ELF-1 (cell line): Measurements from ENCODE around the gene COIL.

Experiments
- DNase-seq: peaks from one replicate; pipeline ENCODE4 v3.0.0-alpha.2; 2016; ENCODE audit warnings: low read depth, low spot score

COIL gene

DNA sequence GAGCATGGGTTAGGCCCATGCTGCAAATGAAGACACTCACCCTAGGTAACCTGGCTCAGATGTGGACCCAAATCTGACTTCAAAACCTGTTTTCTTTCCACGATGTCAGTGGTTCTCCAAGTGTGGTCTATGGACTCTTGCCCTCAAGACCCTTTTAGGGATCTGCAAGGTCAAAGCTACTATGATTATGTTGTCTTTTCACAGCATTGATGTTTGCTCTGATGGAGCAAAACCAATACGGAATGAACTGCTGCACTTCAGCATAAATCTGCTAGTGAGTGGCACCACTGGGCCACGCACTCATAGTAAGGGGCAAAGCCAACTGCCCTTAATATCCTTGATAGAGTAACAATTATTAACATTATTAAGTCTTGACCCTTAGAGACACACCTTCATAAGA lies 25.4 kb downstream of the COIL start:
- no peak for DNase-seq

GRCh38 chr17:56934280-56934679 lies 26.6 kb downstream of the COIL start:
- no peak for DNase-seq

DNA sequence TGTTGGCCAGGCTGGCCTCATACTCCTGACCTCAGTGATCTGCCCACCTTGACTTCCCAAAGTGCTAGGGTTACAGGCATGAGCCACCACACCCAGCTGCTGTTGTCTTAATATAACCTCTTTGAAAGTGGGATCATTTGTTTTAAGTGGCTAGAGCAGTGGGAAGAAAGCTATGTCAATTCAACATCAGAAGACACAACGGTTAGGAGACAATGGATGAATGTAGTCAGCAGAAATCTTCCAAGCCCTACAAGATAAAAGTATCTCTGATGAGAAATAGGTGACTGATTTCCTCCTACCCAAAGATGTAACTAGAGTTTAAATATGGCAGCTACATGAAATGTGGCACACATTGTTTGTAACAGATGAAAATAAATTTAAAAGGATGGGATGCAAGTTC lies 27.0 kb downstream of the COIL start:
- no peak for DNase-seq

GRCh38 chr17:56933151-56933745 lies 27.6 kb downstream of the COIL start:
- DNase-seq = no peak

GRCh38 chr17:56930739-56931337 lies 30.0 kb downstream of the COIL start:
- no peak for DNase-seq

- no peak for DNase-seq
Observed at GRCh38 chr17:56929362-56929969, 31.4 kb downstream of the COIL start.

DNA sequence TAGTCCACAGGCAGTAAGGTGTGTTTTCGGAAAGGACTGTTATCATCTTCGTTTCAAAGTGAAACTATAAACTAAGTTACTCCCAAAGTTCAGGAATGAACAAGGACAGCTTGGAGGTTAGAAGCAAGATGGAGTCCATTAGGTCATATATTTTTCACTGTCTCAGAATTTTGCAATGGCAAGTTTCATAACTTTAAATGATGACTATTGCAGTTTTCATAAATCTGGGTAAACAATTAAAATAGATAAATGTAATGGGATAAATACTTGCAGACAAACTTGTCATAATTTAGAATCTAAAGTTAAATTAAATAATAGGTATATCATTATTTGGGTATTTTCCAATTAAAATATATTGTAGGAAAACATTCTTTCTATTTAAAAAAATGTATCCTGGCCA lies 32.3 kb downstream of the COIL start:
- DNase-seq = no peak

DNA sequence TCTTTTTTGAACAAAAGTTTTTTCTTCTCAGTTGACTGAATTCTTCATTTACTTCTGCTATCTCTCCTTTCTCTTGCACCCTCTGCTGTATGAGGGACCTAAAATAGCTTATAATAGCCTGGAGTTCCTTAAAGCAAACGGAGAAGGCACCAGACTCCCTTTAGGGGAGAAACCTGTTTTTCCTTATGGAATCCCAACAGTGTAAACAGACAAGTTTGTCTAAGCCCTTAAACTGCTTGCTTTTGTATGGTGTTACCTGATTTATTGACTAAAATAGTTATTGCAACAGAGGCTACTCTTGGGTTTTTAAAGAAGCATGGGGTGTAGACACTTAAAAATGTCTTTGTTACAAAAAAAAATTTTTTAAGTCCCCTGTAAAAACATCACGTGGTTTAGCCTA lies 34.1 kb downstream of the COIL start:
- DNase-seq = peak; percentile 33

GRCh38 chr17:56926270-56926669 lies 34.6 kb downstream of the COIL start:
- DNase-seq = peak; percentile 15

DNA sequence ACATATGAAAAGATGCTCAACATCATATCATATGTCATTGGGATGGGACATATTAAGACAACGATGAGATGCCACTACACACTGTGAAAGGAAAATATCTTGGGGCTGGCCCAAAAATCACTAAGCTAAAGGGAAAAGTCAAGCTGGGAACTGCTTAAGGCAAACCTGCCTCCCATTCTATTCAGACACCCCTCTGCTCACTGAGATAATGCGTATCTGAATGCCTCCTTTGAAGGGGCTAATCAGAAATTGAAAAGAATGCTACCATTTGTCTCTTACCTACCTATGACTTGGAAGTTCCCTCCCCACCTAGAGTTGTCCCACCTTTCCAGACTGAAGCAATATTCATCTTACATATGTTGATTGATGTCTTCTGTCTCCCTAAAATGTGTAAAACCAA lies 35.8 kb downstream of the COIL start:
- no peak for DNase-seq

- no peak for DNase-seq
Observed at GRCh38 chr17:56919717-56920116, 41.1 kb downstream of the COIL start.

GRCh38 chr17:56918916-56919315 lies 41.9 kb downstream of the COIL start:
- DNase-seq = no peak

DNA sequence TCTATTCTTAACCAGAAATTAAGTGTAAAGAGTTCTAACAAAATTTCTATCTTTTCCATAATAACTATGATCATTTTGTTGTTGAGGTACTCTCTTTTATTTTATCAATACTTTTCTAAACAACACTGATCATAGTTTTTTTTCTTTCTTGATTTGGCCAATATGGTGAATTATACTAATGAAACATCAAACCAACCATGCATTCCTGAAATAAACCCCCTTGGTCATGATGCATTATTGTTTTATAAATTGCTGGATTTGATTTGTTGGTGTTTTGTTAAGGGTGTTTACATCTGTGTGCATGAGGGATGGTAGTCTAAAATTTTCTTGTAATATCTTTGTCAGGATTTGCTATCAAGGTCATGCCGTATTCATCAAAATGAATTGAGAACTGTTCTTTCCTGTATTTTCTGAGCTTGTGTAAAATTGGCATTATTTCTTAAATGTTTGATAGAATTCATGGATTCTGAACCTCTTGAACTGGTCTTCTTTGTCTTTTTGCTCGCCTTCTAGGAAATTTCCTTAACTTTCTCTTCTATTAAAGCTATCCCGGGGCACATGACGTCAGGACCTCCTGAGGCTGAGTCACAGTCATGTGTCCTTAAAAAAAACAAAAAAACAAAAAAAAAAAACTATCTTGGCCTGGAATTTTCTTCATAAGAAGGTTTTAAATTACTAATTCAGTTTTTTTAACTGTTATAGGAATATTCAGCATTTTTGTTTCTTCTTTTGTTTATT lies 43.1 kb downstream of the COIL start:
- no peak for DNase-seq

DNA sequence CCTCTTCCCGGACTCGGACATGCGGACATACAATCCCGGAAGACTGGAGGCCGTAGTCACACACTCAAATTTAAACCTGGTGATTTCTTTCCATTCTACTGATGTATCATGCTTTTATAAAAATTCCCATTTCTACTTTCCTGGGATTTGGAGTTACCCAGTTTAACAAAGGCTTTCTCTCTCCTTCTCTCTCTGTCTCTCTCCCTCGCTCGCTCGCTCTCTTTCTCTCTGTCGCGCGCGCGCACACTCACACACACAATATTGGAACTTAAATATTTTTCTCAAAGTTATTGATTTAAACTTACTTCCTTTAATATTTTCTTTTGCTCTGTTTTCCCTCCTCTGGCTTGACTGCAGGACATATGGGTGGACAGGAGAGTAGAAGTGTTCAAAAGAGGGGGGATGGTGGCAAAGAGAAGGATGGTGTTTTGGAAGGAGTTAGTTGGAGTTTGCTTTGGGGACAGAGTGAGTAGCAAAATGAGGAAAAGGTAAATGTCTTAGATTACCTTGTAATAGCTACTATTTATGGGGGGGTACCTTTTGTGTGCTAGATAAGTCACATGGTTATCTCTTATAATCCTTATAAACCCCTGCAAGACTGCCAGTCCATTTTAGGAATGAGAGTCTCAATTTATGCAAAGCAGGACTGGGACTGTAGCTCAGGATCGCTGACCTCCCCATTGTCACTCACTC lies 46.1 kb downstream of the COIL start:
- DNase-seq = no peak

GRCh38 chr17:56913867-56914580 lies 46.8 kb downstream of the COIL start, which contains the start of gene TRIM25:
Gene TRIM25 (minus strand): TSS chr17:56914049. CDS start chr17:56913988, 61 bp downstream.
- peak; percentile 89 for DNase-seq

DNA sequence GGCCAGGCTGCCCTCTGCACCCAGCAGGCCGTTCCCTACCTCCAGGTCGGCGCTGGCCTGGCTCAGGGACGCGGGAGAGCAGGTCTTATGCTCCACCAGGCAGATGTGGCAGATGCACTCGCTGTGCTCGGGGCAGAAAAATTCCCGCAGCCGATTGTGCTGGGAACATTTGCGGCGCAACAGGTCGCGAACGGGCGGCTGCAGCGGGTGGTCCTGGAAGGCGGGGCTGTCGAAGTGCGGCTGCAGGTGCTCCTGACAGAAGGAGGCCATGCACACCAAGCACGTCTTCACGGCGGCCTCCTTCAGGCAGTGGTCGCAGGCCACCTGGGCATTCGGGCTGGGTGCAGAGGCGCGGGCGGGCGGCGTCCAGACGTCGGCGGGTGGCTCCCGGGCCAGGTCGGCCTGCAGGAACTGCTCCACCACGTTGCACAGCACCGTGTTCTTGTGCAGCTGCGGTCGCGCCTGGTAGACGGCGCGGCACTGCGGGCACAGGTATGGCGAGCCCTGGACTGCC lies 47.4 kb downstream of the COIL start:
- no peak for DNase-seq

GRCh38 chr17:56913000-56913311 lies 47.9 kb downstream of the COIL start:
- DNase-seq = no peak

- DNase-seq = no peak
Observed at GRCh38 chr17:56912105-56912999, 48.5 kb downstream of the COIL start.

DNA sequence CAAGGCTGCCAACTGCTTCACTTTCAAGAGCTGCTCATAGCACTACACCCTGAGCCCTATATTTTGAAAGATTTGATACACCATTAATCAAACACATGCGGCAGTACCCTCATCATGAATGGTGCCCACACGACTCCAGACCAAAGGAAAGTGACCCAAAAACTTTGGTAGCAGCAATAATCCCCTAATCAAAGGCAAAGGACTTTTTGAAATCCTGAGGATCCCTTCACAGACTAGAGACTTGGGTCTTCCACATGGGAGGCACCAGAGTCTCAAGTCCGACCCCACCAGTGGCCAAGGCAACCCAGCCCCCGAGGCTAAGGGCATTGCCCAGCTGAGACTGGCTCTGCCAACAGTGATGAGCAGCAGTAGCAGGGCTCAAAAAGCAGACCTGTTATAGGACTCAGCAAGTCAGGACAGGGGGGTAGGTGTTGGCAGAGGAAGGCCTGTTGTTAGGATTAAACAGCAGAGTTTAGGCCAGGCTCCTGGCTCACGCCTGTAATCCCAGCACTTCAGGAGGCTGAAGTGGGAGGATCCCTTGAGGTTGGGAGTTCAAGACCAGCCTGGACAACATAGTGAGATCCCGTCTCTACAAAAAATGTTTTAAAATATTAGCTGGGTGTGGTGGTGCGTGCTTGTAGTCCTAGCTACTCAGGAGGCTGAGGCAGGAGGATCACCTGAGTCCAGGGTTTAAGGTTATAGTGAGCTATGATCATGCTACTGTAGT lies 50.2 kb downstream of the COIL start:
- no peak for DNase-seq
